Fibroblast of villous mesenchyme (primary cell): ENCODE results near the gene RIIAD1. TPM values are rescaled to one million over a fixed set of nuclear protein-coding genes. Genes with fewer than 3 reads are reported as not detected.
A peak's percentile ranks its signal among the peaks of the same experiment; 100 is the strongest.
"Not testable (repeated sequence)": the region's sequence is repeated elsewhere in the genome, so short reads cannot be mapped to it uniquely, and the experiment has no call there.

ENCODE experiments used
- DNase-seq: peaks from one replicate; pipeline ENCODE4 v3.0.0-alpha.2; 2010; ENCODE audit warnings: low read depth
- H3K4me3 ChIP-seq: 2 replicates; pipeline ENCODE4 v1.5.1; 2011; ENCODE audit warnings: low read depth, mild to moderate bottlenecking, low read length
- total RNA-seq: library from RNA; depleted of rRNA; stranded (reverse); fragments of >200 nt; gene quantifications from 2 replicates; pipeline ENCODE4 v1.2.3, GENCODE V29; 2012
- TF ChIP-seq, protein P1 (sequence below): IDR thresholded peaks from 2 replicates; pipeline ENCODE4 v1.5.1; 2012; ENCODE audit warnings: low read depth, mild to moderate bottlenecking, low read length; ENCODE audit not compliant: insufficient read depth

The RIIAD1 gene
- total RNA-seq, 1 donor = not detected

DNA sequence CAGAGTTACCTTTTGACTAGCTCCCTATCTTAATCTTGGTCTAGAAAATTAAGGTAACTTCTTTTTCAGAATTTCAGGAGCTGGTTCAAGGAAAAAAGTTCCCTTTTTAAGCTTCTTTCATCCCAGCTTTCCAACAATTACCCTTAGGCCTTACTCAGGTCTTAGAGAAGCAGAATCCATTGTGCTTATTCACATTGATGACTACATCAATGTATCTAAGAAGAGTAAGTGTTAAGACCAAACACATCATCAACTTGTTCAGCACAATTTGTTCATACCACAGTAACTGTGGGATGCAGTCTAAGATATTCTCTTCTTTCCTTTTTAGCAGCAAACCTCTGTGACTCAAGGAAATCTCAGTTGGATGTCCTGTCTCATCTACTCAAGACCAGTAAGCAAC is 37.9 kb downstream of the RIIAD1 start:
- no peak for DNase-seq
- TF ChIP-seq, protein P1, sequence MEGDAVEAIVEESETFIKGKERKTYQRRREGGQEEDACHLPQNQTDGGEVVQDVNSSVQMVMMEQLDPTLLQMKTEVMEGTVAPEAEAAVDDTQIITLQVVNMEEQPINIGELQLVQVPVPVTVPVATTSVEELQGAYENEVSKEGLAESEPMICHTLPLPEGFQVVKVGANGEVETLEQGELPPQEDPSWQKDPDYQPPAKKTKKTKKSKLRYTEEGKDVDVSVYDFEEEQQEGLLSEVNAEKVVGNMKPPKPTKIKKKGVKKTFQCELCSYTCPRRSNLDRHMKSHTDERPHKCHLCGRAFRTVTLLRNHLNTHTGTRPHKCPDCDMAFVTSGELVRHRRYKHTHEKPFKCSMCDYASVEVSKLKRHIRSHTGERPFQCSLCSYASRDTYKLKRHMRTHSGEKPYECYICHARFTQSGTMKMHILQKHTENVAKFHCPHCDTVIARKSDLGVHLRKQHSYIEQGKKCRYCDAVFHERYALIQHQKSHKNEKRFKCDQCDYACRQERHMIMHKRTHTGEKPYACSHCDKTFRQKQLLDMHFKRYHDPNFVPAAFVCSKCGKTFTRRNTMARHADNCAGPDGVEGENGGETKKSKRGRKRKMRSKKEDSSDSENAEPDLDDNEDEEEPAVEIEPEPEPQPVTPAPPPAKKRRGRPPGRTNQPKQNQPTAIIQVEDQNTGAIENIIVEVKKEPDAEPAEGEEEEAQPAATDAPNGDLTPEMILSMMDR = no peak
- H3K4me3 ChIP-seq = no peak overlapping the region

DNA sequence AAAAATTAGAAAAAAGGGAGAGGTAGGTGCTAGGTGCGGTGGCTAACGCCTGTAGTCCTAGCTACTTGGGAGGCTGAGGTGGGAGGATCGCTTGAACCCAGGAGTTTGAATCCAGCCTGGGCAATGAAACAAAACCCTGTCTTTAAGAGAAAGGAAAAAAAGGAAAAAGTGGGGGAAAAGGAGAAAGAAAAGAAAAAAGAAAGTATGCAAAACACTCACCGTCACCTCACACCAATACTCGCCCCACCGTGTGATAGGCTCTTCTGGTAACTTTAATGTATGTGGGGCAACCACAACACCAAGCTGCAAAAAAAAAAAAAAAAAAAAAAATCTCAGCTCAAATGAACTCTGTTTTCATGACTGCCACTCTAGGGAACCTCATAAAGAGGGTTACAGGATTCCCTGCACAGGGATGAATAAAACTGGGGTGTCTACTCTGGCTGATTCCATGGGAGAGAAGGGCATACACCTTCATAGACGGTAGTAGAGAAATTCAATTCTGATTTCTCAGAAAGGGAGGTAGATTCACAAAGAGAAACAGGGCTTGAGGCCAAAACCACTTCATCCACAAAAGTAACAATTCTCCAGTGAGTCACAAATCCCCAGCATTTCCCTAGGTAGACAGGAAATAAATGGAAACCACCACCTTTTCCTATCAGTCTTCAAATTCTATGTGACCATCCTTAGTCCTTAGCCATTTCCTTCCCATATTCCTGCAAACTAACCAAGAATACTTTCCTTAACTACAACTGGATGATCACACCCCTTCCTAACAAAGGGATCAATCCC is 39.5 kb downstream of the RIIAD1 start:
- TF ChIP-seq, protein P1 = no peak
- no peak overlapping the region for H3K4me3 ChIP-seq
- no peak for DNase-seq

DNA sequence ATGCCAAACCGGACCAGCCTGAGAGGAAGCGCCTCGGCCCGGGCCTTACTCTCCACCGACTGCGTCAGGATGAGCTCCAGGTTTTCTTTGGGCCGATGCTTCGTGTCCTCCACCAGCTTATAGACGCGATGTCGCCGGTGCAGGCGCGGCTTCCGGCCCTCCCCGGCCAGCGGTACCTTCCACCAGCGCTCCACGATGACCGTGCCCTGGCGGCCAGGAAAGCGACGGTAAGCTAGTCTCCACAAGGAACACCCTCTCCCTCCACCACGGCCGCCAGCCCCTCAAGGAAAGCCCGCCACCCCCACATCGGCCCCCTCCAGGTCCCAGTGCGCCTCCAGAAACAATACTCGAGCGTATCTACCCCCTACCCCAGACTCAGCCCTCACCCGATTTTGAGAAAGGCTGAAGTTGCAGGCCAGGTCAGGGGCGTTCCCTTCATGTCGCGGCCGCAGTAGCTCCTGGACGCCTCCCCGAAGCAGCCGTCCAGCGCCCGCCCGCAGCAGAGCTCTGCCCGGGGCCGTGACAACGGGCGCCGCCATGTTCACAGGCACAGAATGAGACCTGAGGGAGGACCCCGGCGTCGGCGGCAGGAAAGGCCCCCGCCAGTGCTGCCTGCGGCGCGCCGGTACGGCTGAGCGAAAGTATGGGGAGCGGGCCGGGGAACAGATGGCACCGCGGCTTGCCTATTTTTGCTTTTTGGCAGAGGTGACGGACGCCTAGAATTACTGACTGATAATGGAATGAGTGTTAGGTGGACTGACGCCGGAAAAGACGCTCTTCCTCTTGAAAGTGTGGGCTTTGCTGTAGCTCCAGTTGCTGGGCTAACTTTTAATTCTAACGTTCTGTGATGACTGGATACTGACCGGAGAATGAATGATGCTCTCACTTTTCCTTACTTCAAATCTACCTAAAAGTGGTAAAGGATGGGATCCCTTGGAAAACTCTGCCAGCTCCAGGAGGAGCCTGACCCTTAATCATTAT is 41.9 kb downstream of the RIIAD1 start, which contains the start of gene MRPL9:
MRPL9 (minus strand) TSS at position 556 of the 981 bp plus-strand sequence; CDS start at position 539, 17 bp downstream.
- DNase-seq = peak; percentile 75
- H3K4me3 ChIP-seq = peak within 1 kb of the TSS; percentile 95
- TF ChIP-seq, protein P1 = peak; percentile 9

DNA sequence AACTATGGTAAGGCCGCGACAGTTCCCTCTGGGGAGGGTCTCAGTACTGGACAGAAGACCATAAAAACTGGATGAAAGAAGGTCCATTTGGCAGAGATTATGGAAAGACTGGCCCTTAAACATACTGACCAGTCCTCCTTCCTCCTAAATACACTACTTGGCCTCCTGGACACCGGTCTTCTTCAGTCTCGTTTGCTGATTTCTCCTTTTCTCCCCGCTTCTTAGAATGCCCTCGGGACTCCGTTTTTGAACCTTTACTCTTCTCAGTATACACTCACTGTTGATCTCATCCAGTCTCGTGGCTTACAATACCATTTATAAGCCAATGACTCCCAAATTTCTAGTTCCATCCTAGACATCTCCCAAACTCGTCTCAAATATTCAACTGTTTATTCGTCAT is 42.7 kb downstream of the RIIAD1 start:
- H3K4me3 ChIP-seq = peak overlapping the region; percentile 95
- DNase-seq = no peak
- TF ChIP-seq, protein P1 = no peak

DNA sequence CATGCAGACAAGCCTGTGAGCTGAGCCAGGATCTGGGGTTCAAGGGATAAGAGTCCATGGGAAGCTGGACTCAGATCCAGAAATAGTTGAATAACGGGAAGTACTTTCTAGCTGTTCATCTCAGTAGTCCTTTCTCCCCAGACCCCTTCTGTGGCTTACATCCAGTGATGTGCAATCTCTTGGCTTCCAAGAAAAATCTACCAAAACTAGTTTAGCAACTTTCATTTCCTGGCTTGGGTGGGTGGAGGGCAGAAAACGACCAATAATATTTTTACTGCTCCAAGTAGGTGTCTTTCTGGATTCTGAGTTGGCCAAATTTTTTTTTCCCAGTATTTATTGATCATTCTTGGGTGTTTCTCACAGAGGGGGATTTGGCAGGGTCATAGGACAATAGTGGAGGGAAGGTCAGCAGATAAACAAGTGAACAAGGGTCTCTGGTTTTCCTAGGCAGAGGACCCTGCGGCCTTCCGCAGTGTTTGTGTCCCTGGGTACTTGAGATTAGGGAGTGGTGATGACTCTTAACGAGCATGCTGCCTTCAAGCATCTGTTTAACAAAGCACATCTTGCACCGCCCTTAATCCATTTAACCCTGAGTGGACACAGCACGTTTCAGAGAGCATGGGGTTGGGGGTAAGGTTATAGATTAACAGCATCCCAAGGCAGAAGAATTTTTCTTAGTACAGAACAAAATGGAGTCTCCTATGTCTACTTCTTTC is 47.2 kb downstream of the RIIAD1 start:
- H3K4me3 ChIP-seq, DNase-seq: not testable (repeated sequence)

DNA sequence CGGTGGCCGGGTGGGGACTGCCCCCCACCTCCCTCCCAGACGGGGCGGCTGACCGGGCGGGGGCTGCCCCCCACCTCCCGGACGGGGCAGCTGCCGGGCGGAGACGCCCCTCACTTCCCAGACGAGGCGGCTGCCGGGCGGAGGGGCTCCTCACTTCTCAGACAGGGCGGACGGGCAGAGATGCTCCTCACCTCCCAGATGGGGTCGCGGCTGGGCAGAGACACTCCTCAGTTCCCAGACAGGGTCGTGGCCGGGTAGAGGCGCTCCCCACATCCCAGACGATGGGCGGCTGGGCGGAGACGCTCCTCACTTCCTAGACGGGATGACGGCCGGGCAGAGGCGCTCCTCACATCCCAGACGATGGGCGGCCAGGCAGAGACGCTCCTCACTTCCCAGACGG is 47.9 kb downstream of the RIIAD1 start:
- not testable (repeated sequence) for DNase-seq, H3K4me3 ChIP-seq

DNA sequence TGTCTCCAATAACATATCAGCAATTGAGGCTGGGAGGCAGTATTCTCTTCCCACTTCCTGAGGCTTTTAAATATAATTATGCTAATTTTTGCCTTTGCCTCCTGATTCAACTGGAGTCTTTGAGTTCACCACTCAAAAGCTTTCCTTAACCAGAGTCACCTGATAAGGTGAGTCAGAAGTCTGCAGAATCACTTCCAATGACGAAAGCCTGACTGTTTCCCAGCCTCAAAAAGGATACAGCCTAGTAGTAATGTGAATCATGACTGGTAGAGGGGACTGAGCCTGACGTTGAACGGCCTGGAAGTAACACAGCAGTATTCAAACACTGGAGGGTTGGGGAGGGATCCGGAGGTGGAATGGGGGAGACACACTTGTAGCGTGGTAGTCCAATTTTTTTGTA is 52.4 kb downstream of the RIIAD1 start:
- H3K4me3 ChIP-seq = no peak overlapping the region
- TF ChIP-seq, protein P1 = no peak
- no peak for DNase-seq
